GM12878 (cell line): ENCODE data around the gene ZNF484. TPM values are rescaled to one million over a fixed set of nuclear protein-coding genes. Genes with fewer than 3 reads are reported as not detected.
A peak's percentile ranks its signal among the peaks of the same experiment; 100 is the strongest.

Source experiments
- BACH1 ChIP-seq: fragments of 450-650 bp; IDR thresholded peaks from 2 replicates; pipeline ENCODE4 v1.6.1; 2017; ENCODE audit warnings: mild to moderate bottlenecking, borderline replicate concordance
- BHLHE40 ChIP-seq, 2 experiments: fragments of 450-650 bp in 1 of 2; IDR thresholded peaks; 2 replicates each; pipeline ENCODE4 v1.6.1; 2011 to 2017; ENCODE audit warnings: low read depth in 2 of 2, borderline replicate concordance in 1 of 2, improper control_type of control experiment in 1 of 2, low read length in 1 of 2, mild to moderate bottlenecking in 1 of 2
- BMI1 ChIP-seq: fragments of 450-650 bp; IDR thresholded peaks from 2 replicates; pipeline ENCODE4 v1.6.1; 2016; ENCODE audit warnings: mild to moderate bottlenecking, moderate library complexity, borderline replicate concordance
- CBX3 ChIP-seq: fragments of 200-600 bp; sonication (generic); IDR thresholded peaks from 2 replicates; pipeline ENCODE4 v1.6.1; 2016; ENCODE audit warnings: low read depth, borderline replicate concordance
- CEBPB ChIP-seq, 2 experiments: fragments of 150-350 bp in 1 of 2; IDR thresholded peaks; 2 replicates each; pipeline ENCODE4 v1.6.1; 2012 to 2014; ENCODE audit warnings: low read depth in 2 of 2, low read length in 2 of 2, borderline replicate concordance in 1 of 2, inconsistent platforms in 1 of 2
- CREM ChIP-seq: IDR thresholded peaks from 2 replicates; pipeline ENCODE4 v1.6.1; 2014; ENCODE audit warnings: antibody characterized with exemption, low read depth
- IRF4 ChIP-seq: IDR thresholded peaks from 2 replicates; pipeline ENCODE4 v1.6.1; 2011; ENCODE audit warnings: low read depth, low read length
- MLLT1 ChIP-seq: fragments of 450-650 bp; IDR thresholded peaks from 2 replicates; pipeline ENCODE4 v1.6.1; 2016; ENCODE audit warnings: mild to moderate bottlenecking
- MYB ChIP-seq: fragments of 150-350 bp; IDR thresholded peaks from 2 replicates; pipeline ENCODE4 v1.6.1; 2014; ENCODE audit warnings: mild to moderate bottlenecking, low read depth, low read length, borderline replicate concordance
- MYC ChIP-seq: IDR thresholded peaks from 2 replicates; pipeline ENCODE4 v1.6.1; 2011; ENCODE audit warnings: mild to moderate bottlenecking, low read length, moderate library complexity, inconsistent platforms; ENCODE audit not compliant: insufficient read depth, insufficient replicate concordance, insufficient read length, severe bottlenecking
- POU2F2 ChIP-seq: IDR thresholded peaks from 3 replicates; pipeline ENCODE4 v1.6.1; 2011; ENCODE audit warnings: low read depth, mild to moderate bottlenecking, low read length, borderline replicate concordance
- PRDM15 ChIP-seq: fragments of 450-650 bp; formaldehyde crosslinking; IDR thresholded peaks from 2 replicates; pipeline ENCODE4 v1.4.0; 2020; ENCODE audit warnings: mild to moderate bottlenecking, moderate library complexity
- SIX5 ChIP-seq: IDR thresholded peaks from 2 replicates; pipeline ENCODE4 v1.6.1; 2011; ENCODE audit warnings: mild to moderate bottlenecking, low read depth, low read length, moderate library complexity; ENCODE audit not compliant: severe bottlenecking
- SMARCA5 ChIP-seq: fragments of 450-650 bp; IDR thresholded peaks from 2 replicates; pipeline ENCODE4 v1.6.1; 2017; ENCODE audit warnings: mild to moderate bottlenecking
- SPI1 ChIP-seq: IDR thresholded peaks from 2 replicates; pipeline ENCODE4 v1.6.1; 2011; ENCODE audit warnings: low read depth, mild to moderate bottlenecking, low read length, moderate library complexity, borderline replicate concordance; ENCODE audit not compliant: insufficient read depth
- SUPT20H ChIP-seq: IDR thresholded peaks from 2 replicates; pipeline ENCODE4 v1.6.1; 2011; ENCODE audit warnings: low read depth, mild to moderate bottlenecking, low read length, moderate library complexity, borderline replicate concordance; ENCODE audit not compliant: control insufficient read depth
- TCF3 ChIP-seq: IDR thresholded peaks from 2 replicates; pipeline ENCODE4 v1.6.1; 2012; ENCODE audit warnings: low read depth, mild to moderate bottlenecking, low read length, borderline replicate concordance; ENCODE audit not compliant: insufficient read depth
- USF2 ChIP-seq: IDR thresholded peaks from 2 replicates; pipeline ENCODE4 v1.6.1; 2011; ENCODE audit warnings: low read depth, low read length, improper control_type of control experiment, borderline replicate concordance
- YY1 ChIP-seq: IDR thresholded peaks from 2 replicates; pipeline ENCODE4 v1.6.1; 2011; ENCODE audit warnings: low read depth, mild to moderate bottlenecking, low read length
- ZBTB33 ChIP-seq: fragments of 450-650 bp; IDR thresholded peaks from 2 replicates; pipeline ENCODE4 v1.6.1; 2017; ENCODE audit warnings: mild to moderate bottlenecking
- ZNF622 ChIP-seq: fragments of 450-650 bp; IDR thresholded peaks from 2 replicates; pipeline ENCODE4 v1.6.1; 2017; ENCODE audit warnings: mild to moderate bottlenecking, inconsistent platforms
- polyA plus RNA-seq, 11 experiments: library from polyadenylated mRNA; depleted of rRNA in 4 of 11; unstranded in 6 of 11; stranded (reverse) in 5 of 11; fragments of >200 nt; fragmentation: Nextera tagmentation in 4 of 11; fragmentation: Illumina TruSeq in 1 of 11; extraction: Ambion mirVana in 4 of 11; extraction: Trizol in 1 of 11; gene quantifications; 1 replicate in 1 of 11; 2 replicates in 10 of 11; pipeline versions ENCODE4 v1.2.1 to v1.2.3, GENCODE V29; 2011 to 2016; ENCODE audit warnings: inconsistent platforms in 2 of 11, missing spikeins in 2 of 11, low read depth in 1 of 11
- total RNA-seq, 4 experiments: library from RNA; depleted of rRNA in 3 of 4; stranded (reverse); fragments of >200 nt in 3 of 4; fragmentation: Illumina TruSeq in 1 of 4; extraction: Trizol in 1 of 4; gene quantifications; 2 replicates each; pipeline versions ENCODE4 v1.2.1 to v1.2.3, GENCODE V29; 2013 to 2021

ZNF484 gene
- total and polyA plus RNA-seq, 10 of the 15 experiments (the other 5 are each of a cell fraction or from before 2014, with no cell fraction given), result 0.95 to 7.8 (median 3.3) TPM

GRCh38 chr9:92877531-92878430 is at the start of gene ZNF484 (continued):
- TF ChIP-seq PRDM15 (CRISPR knock-in tag) (no peak), BMI1 (no peak), USF2 (no peak), MLLT1 (peak; percentile 98), YY1 (peak; percentile 99), SMARCA5 (no peak), ZBTB33 (no peak), SIX5 (peak; percentile 91), CBX3 (no peak), SUPT20H (no peak), TCF3 (no peak), POU2F2 (no peak), SPI1 (peak; percentile 96), IRF4 (0 out of 2 replicates have a peak, but pooled peaks have one; percentile 27), CREM (peak; percentile 86; the same call in 1 of the 2 replicates), MYC (no peak), BACH1 (no peak), ZNF622 (no peak), BHLHE40 (IDR thresholded peaks at IDR 0.05; ENCODE audit: borderline replicate concordance in 1 of 2, low read depth in 2 of 2, low read length in 1 of 2) (peak in 1 of 2 experiments; percentile 62; a peak in 2 of 4 replicates), MYB (no peak), CEBPB (IDR thresholded peaks at IDR 0.05; ENCODE audit: borderline replicate concordance in 1 of 2, low read depth in 2 of 2, low read length in 2 of 2) (no peak)
